Epidermal melanocyte (primary cell): ENCODE measurements around the gene PRR20G.

Experiments used
- DNase-seq: peaks from one replicate; pipeline ENCODE4 v3.0.0; 2011; ENCODE audit warnings: low spot score; ENCODE audit not compliant: insufficient read length

PRR20G gene

DNA sequence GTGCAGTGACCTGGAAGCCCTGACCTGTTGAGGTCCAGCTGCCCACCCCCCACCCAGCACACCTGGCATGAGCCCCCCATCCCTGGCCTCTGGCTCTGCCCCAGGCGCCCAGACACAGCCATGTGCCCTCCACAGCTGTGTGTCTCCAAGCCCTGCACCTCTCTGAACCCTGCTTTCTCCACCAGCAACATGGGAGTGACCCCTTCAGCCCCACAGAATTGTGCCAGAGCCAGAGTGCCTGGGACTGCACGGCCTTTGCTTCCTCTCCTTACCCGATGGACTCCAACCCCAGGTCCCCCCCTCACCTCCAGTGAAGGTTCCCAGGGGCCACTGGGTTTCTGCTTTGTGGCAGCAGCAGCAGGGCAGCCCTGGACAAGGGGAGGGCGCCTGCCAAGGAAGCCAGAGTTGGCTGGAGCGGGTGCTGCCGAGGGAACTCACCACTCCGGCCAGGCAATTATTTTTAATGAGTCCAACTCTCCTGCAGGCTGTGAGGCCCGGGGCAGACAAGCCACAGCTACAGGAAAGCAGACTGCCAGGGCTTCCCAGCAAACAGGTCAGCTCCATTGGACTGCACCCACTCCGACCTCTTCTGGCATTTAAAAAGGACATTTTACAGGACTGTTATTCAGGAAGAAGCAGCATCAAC is 24.1 kb downstream of the PRR20G start:
- DNase-seq = no peak

GRCh38 chr3:127263037-127263436 is 24.8 kb downstream of the PRR20G start:
- DNase-seq = no peak

DNA sequence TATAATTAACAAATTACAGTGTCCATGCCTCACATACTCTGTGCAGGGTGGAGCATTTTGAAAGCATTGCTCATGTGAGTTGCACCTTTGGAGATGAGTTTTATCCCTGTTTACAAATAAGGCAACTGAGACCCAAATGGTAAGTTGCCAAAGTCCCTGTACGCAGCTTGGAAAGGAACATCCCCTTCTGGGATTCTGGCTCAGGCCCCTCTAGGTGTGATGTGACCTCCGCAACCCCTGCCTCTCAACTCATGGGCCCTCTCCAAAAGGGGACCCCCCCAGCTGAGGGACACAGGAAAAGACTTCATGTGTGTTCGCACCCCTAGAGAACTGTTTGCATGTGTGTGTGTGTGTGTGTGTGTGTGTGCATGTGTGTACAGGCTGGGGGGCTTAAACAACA is 25.3 kb downstream of the PRR20G start:
- no peak for DNase-seq

DNA sequence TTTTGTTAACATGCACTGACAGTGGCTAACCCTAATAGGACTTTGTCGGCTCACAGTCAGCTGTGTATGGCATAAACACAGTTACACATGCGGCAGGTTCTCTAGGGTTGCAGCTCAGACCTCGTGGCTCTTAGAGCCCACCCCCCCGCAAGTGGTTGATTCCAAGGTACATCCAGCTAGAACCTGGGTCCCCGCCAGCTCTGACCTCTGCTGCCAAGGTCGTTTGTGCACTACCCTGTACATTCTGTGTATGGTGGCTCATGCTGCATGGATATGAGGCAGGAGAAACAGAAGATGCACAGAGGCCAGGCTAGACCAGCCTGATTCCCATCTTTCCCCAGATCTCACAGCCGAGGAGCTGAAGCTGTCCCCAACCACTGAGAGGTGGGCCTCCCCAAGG is 25.9 kb downstream of the PRR20G start:
- DNase-seq = no peak

DNA sequence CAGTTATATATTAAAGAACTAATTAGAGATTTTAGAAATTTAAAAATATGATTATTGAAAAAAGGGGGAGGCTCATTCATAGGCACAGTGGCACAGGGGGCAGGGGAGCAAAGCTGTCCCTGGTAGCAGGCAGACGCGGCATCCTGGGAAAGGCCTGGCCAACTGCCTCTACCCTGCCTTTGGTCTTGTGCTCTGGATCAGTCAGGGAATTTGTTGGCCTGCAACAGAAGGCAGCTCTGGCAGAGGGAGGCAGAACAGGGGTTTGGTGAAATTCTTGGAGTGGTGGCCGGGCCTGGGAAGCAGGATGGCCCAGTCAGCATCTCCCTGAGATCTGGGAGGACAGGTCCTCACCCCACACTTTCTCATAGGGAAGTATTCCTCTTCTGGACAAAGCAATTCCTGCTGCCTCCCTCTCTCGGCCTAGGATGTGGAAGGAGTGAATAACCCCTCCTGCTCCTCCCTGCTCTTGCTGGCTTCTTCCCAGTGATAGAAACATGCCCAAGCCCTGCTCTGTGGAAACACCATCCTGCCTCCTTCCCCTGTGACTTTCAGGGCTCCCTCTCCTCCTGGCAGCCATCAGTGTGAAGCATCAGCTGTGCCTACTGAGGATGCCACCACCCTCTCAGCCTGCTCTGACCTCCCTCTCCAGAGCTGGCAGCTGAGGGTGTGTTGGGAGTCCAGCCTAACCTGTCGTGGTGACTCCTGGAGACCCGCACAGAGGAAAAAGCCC is 26.9 kb downstream of the PRR20G start:
- no peak for DNase-seq

GRCh38 chr3:127260416-127260815 is 27.4 kb downstream of the PRR20G start:
- DNase-seq = no peak

GRCh38 chr3:127259882-127260281 is 28.0 kb downstream of the PRR20G start:
- no peak for DNase-seq

GRCh38 chr3:127258733-127259132 is 29.1 kb downstream of the PRR20G start:
- DNase-seq = no peak

DNA sequence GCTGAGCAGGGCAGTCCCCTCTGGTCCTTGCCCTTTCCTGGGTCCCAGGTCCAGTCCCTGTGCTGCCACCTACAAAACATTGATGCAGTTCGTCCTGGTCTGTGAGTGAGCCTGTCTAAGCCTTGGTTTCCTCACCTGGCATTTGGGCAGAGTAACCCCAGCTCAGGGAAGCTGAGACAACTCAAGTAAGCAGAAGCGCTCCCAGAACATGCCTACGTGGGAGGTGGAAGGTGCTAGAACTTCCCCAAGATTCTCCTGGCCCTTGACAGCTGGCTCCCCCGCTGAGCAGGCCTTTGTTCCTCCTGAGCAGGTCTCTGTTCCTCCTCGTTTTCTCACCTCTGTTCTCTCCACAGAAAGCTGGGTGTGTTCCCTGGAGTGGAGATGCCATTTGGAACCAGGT is 30.5 kb downstream of the PRR20G start:
- no peak for DNase-seq

DNA sequence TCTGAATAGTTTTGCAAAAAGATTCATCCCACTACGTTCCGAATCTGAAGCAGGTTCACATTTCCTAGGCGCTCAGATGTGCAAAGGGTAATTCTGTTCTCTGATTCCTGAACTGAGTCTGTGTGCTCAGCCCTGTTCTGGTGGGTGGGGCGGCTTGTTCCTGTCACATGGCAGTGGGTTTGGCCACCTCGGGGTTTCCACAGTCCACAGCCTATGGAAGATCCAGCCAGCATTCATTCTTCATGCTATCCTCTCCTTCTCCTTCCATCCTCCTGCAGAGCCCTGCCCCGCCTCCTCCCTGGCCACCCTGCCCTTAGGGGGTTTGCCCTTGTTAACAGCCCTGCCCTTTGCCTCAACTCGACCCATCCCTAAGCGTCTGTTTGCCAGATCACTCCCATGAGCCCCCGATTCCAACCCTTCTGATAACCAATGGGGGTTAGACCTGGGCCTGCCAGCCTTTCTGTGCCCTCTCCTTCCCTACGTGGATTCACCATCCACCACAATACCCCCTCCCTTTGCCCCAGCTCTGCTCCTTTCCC is 31.0 kb downstream of the PRR20G start:
- no peak for DNase-seq

GRCh38 chr3:127256138-127256537 is 31.7 kb downstream of the PRR20G start:
- DNase-seq = no peak

DNA sequence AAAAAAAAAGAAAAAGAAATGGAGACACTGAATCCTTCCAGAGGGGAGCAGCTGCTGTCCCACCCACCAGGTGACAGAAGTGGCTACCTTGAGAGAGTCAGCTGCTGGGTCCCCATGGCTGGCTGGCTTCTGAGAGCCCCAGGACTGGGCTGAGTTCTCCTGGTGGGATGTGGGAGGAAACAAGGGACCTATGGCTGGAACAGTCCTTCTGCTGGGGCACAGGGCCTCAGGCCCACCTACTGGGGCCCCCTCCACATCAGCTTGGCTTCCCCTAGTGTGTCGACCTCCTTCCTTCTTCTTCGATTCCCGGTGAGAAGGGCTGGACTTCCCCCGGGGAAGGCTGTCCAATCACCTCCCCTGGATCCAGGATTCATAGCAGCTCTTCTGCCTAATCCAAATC is 32.3 kb downstream of the PRR20G start:
- DNase-seq = no peak

DNA sequence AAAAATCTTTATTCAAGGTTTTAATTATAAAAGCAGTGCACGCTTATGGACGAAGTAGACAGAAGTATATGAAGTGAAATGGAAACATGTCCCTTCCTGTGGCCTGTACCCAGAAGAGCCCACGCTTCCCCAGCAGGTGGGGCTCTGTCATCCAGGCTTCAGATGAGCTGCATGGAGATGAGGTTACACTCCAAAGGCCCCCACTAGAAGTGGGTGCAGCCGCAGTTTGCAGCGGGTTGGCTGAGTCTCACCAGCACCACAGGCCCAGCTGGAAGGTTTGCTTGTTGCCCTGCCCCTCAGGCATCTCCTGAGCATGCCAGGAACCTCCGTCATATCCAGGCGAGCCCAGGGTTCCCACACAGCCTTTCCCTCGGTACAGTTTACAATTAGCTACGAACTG is 33.1 kb downstream of the PRR20G start:
- DNase-seq = no peak

DNA sequence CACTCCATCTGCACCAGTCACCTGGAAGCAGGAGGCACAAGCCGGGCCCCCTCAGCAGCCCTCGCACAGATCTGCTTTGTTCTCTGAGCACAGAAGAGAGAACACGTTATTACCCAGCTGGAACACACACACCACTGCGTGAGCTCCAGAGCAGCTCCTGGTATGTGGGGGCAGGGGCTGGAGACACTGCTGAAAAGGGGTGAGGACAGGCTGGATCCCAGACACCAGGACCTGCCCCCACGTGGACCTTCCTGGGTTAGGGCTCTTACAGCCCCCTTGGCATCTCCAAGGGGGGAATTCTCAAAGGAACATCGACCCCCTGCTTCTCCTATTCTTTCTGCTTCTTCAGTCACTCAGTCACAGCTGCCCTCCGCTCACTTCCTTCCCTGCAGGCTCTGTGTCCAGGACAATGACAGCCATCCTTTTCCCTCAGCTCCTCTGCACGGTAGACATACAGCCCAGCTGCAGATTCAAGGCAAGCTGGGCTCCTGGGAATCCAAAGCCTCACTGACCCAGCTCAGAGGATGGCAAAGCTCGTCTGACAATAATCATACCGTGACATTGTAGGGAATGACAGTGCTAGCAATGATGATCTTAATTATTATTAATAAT is 33.7 kb downstream of the PRR20G start:
- no peak for DNase-seq

DNA sequence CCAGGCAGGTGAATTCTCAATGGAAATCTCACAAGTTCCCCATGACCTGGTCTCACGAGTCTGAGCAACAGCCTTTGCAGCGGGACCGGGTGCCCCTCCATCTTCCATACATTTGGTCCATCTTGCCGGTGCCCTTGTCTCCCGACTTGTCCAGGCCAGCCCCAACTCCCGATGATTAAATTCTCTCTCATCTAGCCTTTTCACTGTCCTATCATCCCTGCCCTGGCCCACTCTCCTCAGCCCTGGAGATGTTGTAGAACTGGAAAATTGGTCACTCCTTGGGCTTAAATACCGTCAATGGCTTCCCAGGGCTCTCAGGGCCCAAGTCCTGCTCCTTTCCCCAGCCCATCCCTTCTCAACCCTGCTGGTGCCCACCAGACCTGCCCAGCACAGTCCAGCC is 34.4 kb downstream of the PRR20G start:
- DNase-seq = no peak

GRCh38 chr3:127252446-127252845 is 35.4 kb downstream of the PRR20G start:
- DNase-seq = no peak

- DNase-seq = no peak
Measured at GRCh38 chr3:127250032-127250431, 37.8 kb downstream of the PRR20G start.

DNA sequence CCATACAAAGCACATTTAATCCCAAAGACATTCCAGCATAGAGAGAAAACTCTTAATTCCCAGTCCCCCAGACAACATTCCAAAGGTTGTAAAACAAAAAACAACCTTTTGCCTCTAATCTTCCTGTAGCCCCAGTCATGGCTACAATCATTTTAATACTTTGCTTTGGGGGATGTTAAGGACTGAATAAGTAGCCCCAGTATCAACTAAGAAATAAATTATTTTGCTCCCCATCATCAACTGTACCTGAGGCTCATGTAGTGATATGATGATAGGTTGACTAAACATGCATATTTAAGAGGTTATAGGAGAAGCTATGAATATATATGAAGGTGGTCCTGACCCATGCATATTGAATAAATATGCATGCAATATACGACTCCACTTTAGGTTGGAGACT is 40.6 kb downstream of the PRR20G start:
- no peak for DNase-seq

GRCh38 chr3:127238602-127239001 is 49.2 kb downstream of the PRR20G start:
- DNase-seq = no peak

GRCh38 chr3:127237835-127238234 is 50.0 kb downstream of the PRR20G start:
- DNase-seq = no peak

GRCh38 chr3:127235706-127236105 is 52.1 kb downstream of the PRR20G start:
- DNase-seq = no peak

DNA sequence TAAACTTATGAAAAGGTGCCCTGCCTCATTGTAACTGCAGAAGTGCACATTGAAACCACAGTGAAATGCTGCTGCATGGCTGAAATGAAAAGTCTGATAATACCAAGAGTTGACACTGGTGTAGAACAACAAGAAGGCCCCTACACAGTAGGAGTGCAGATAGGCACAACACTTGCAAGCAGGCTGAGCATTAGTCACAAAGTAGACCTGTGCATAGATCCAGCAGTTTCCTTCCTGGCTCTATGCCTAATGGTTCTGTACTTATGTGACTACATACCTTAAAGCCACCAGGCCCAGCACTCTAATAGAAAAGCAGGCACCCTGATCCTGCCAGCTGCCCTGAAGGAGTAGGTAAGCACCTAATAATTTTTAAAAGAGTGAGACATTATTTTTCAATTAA is 53.1 kb downstream of the PRR20G start:
- DNase-seq = no peak
